ENCODE results near the gene FBLN5. TPM values are rescaled to one million over a fixed set of nuclear protein-coding genes. Genes with fewer than 3 reads are reported as not detected.
A peak's percentile ranks its signal among the peaks of the same experiment; 100 is the strongest.

Gene FBLN5
- total and polyA plus RNA-seq, 2 donors (not counting 1 experiment from before 2014, with no cell fraction given), result 33.4 to 47.5 TPM

GRCh38 chr14:91876492-91876891 lies 71.0 kb downstream of the FBLN5 start:
- Histone ChIP-seq H3K27me3 (ENCODE audit: control insufficient read depth, insufficient read depth, low read length) (no peaks in the 10 kb centered on the region), H3K4me3 (replicated peaks in 1 of 4; ENCODE audit: control extremely low read depth in 1 of 4, insufficient read depth in 1 of 4, low read depth in 3 of 4, low read length in 4 of 4) (no peak overlapping the region), H3K4me1 (ENCODE audit: control insufficient read depth, extremely low read depth, insufficient read depth, low read length) (no peaks in the 10 kb centered on the region), H3K36me3 (ENCODE audit: control insufficient read depth, insufficient read depth, low read length) (peaks cover 6% of the 10 kb centered on the region), H3K9ac (ENCODE audit: insufficient read depth, low read length) (no peak overlapping the region), H4K20me1 (ENCODE audit: control insufficient read depth, extremely low read depth, insufficient read depth, low read length) (no peaks in the 10 kb centered on the region), H3K79me2 (ENCODE audit: control insufficient read depth, insufficient read depth, low read length) (no peaks in the 10 kb centered on the region), H2AFZ (ENCODE audit: low read length) (no peak overlapping the region), H3K27ac (ENCODE audit: insufficient read depth, low read length) (no peak overlapping the region), H3K9me3 (ENCODE audit: control insufficient read depth, insufficient read depth, low read depth, low read length) (no peaks in the 10 kb centered on the region), H3K4me2 (ENCODE audit: extremely low read depth, insufficient read depth, low read length) (no peak overlapping the region)
- no peak for DNase-seq (ENCODE audit: low read depth in 2 of 2)
- TF ChIP-seq EZH2 (IDR thresholded peaks at IDR 0.05; ENCODE audit: low read length, missing control alignments), result no peak
- no peak for TF ChIP-seq CTCF (conservative IDR thresholded peaks at IDR 0.05 in 1 of 2, IDR thresholded peaks at IDR 0.05 in 1 of 2; ENCODE audit: low read depth in 1 of 2, low read length in 2 of 2)

- no peak overlapping the region for H2AFZ ChIP-seq (ENCODE audit: low read length)
- H3K27ac ChIP-seq (ENCODE audit: insufficient read depth, low read length), result no peak overlapping the region
- peaks cover 3% of the 10 kb centered on the region for H3K36me3 ChIP-seq (ENCODE audit: control insufficient read depth, insufficient read depth, low read length)
- H3K9ac ChIP-seq (ENCODE audit: insufficient read depth, low read length), result no peak overlapping the region
- no peaks in the 10 kb centered on the region for H3K4me1 ChIP-seq (ENCODE audit: control insufficient read depth, extremely low read depth, insufficient read depth, low read length)
- H3K4me3 ChIP-seq (replicated peaks in 1 of 4; ENCODE audit: control extremely low read depth in 1 of 4, insufficient read depth in 1 of 4, low read depth in 3 of 4, low read length in 4 of 4), result no peak overlapping the region
- no peak overlapping the region for H3K4me2 ChIP-seq (ENCODE audit: extremely low read depth, insufficient read depth, low read length)
- H3K27me3 ChIP-seq (ENCODE audit: control insufficient read depth, insufficient read depth, low read length), result no peaks in the 10 kb centered on the region
- TF ChIP-seq CTCF (conservative IDR thresholded peaks at IDR 0.05 in 1 of 2, IDR thresholded peaks at IDR 0.05 in 1 of 2; ENCODE audit: low read depth in 1 of 2, low read length in 2 of 2) (no peak), EZH2 (IDR thresholded peaks at IDR 0.05; ENCODE audit: low read length, missing control alignments) (no peak)
- no peaks in the 10 kb centered on the region for H3K79me2 ChIP-seq (ENCODE audit: control insufficient read depth, insufficient read depth, low read length)
- no peaks in the 10 kb centered on the region for H4K20me1 ChIP-seq (ENCODE audit: control insufficient read depth, extremely low read depth, insufficient read depth, low read length)
- no peaks in the 10 kb centered on the region for H3K9me3 ChIP-seq (ENCODE audit: control insufficient read depth, insufficient read depth, low read depth, low read length)
- DNase-seq (ENCODE audit: low read depth in 2 of 2), result no peak
Observed at GRCh38 chr14:91875525-91876286, 71.8 kb downstream of the FBLN5 start.

GRCh38 chr14:91873471-91874415 lies 73.8 kb downstream of the FBLN5 start:
- TF ChIP-seq CTCF (conservative IDR thresholded peaks at IDR 0.05 in 1 of 2, IDR thresholded peaks at IDR 0.05 in 1 of 2; ENCODE audit: low read depth in 1 of 2, low read length in 2 of 2) (no peak), EZH2 (IDR thresholded peaks at IDR 0.05; ENCODE audit: low read length, missing control alignments) (no peak)
- H3K27ac ChIP-seq (ENCODE audit: insufficient read depth, low read length), result no peak overlapping the region

More at GRCh38 chr14:91873471-91874415, 73.8 kb downstream of the FBLN5 start:
- DNase-seq (ENCODE audit: low read depth in 2 of 2), result peak; percentile 36 to 46
- Histone ChIP-seq H4K20me1 (ENCODE audit: control insufficient read depth, extremely low read depth, insufficient read depth, low read length) (no peaks in the 10 kb centered on the region), H2AFZ (ENCODE audit: low read length) (no peak overlapping the region), H3K79me2 (ENCODE audit: control insufficient read depth, insufficient read depth, low read length) (no peaks in the 10 kb centered on the region), H3K9ac (ENCODE audit: insufficient read depth, low read length) (no peak overlapping the region), H3K4me1 (ENCODE audit: control insufficient read depth, extremely low read depth, insufficient read depth, low read length) (peaks cover 3% of the 10 kb centered on the region), H3K4me2 (ENCODE audit: extremely low read depth, insufficient read depth, low read length) (no peak overlapping the region), H3K4me3 (replicated peaks in 1 of 4; ENCODE audit: control extremely low read depth in 1 of 4, insufficient read depth in 1 of 4, low read depth in 3 of 4, low read length in 4 of 4) (no peak overlapping the region), H3K36me3 (ENCODE audit: control insufficient read depth, insufficient read depth, low read length) (peaks cover 2% of the 10 kb centered on the region), H3K27me3 (ENCODE audit: control insufficient read depth, insufficient read depth, low read length) (no peaks in the 10 kb centered on the region), H3K9me3 (ENCODE audit: control insufficient read depth, insufficient read depth, low read depth, low read length) (no peaks in the 10 kb centered on the region)

Measured in fibroblast of lung (primary cell).